ENCODE data around the gene RTEL1. TPM values are rescaled to one million over a fixed set of nuclear protein-coding genes. Genes with fewer than 3 reads are reported as not detected.
"Not testable (repeated sequence)": the region's sequence is repeated elsewhere in the genome, so short reads cannot be mapped to it uniquely, and the experiment has no call there.

Gene RTEL1
- total RNA-seq, 1 experiment from 2014 or later, result 21.9 TPM

DNA sequence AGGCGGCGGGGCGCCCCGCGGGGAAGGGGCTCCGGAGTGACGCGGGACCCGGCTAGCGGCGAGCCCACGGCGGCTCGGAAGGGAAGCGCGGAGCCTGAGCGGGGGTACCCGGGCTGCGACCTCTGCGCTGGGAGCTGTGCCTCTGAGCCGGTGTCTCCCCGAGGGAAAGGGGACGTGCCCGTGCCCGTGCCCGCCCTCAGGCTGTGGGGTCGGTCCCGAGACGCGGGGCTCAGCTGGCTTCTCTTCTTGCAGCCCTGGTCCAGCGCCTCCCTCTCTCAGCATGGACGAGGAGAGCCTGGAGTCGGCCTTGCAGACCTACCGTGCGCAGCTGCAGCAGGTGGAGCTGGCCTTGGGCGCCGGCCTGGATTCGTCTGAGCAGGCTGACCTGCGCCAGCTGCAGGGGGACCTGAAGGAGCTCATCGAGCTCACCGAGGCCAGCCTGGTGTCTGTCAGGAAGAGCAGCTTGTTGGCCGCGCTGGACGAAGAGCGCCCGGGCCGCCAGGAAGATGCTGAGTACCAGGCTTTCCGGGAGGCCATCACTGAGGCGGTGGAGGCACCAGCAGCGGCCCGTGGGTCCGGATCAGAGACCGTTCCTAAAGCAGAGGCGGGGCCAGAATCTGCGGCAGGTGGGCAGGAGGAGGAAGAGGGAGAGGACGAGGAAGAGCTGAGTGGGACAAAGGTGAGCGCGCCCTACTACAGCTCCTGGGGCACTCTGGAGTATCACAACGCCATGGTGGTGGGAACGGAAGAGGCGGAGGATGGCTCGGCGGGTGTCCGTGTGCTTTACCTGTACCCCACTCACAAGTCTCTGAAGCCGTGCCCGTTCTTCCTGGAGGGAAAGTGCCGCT is 50.4 kb downstream of the RTEL1 start:
- no peak for DNase-seq (ENCODE audit: low read depth)

GRCh38 chr20:63709149-63709527 is 51.0 kb downstream of the RTEL1 start:
- DNase-seq (ENCODE audit: low read depth), result no peak

DNA sequence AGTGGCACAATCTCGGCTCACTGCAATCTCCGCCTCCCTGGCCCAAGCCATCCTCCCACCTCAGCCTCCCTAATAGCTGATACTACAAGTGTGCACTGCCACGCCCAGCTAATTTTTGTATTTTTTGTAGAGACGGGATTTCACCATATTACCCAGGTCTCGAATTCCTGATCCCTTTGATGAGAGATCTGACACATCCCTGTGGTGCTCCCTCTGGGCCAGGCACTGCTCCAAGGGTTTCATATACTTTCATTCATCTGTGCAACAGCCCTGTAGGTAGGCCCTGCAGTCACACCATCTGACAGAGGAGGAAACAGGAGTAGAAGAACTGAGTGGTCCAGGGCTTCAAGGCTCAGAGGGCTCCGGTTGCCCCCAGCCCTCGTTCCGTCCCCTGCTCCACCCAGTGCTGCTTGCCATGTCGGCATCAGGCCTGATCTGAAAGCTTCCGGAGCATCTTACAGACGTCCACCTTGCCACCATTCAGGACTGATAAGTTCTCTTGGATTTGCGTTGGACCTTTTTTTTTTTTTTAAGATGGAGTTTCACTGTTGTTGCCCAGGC is 53.1 kb downstream of the RTEL1 start:
- no peak for DNase-seq (ENCODE audit: low read depth)

DNA sequence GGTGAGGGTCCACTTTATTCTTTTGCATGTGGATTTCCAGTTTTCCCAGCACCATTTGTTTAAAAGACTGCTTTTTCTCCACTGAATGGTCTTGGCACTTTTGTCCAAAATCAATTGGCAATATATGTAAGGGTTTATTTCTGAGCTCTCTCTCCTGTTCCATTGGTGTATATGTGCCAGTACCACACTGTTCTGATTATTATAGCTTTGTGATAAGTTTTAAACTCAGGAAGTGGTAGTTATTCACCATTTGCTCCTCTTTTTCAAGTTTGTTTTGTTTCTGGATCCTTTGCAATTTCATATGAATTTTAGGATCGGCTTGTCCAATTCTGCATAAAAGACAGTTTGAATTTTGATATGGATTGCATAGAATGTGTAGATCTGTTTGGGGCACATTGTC is 54.1 kb downstream of the RTEL1 start:
- no peak for DNase-seq (ENCODE audit: low read depth)

DNA sequence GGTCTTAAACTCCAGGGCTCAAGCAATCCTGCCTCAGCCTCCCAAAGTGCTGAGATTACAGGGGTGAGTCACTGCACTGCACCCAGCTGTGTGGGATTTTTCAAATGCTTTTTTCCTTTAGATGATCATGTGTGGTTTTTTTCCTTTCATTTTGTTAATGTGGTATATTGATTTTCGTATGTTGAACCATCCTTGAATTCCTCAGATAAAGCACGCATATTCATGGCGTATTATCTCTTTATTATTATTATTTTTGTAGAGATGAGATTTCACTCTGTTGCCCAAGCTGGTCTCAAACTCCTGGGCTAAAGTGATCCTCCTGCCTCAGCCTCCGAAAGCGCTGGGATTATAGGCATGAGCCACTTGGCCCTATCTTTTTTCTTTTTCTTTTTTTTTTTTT is 56.7 kb downstream of the RTEL1 start:
- DNase-seq (ENCODE audit: low read depth), result no peak

- DNase-seq (ENCODE audit: low read depth), result no peak
Measured at GRCh38 chr20:63718996-63719395, 60.9 kb downstream of the RTEL1 start.

DNA sequence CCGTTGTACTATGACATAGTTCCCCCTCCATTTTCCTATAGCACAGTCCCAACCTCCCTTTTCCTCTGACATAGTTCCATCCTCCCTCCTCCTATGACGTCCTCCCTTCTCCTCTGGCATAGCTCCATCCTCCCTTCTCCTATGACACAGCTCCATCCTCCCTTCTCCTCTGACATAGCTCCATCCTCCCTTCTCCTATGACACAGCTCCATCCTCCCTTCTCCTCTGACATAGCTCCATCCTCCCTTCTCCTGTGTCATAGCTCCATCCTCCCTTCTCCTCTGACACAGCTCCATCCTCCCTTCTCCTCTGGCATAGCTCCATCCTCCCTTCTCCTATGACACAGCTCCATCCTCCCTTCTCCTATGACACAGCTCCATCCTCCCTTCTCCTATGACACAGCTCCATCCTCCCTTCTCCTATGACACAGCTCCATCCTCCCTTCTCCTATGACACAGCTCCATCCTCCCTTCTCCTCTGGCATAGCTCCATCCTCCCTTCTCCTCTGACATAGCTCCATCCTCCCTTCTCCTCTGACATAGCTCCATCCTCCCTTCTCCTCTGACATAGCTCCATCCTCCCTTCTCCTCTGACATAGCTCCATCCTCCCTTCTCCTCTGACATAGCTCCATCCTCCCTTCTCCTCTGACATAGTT is 65.0 kb downstream of the RTEL1 start:
- not testable (repeated sequence) for DNase-seq (ENCODE audit: low read depth)

DNA sequence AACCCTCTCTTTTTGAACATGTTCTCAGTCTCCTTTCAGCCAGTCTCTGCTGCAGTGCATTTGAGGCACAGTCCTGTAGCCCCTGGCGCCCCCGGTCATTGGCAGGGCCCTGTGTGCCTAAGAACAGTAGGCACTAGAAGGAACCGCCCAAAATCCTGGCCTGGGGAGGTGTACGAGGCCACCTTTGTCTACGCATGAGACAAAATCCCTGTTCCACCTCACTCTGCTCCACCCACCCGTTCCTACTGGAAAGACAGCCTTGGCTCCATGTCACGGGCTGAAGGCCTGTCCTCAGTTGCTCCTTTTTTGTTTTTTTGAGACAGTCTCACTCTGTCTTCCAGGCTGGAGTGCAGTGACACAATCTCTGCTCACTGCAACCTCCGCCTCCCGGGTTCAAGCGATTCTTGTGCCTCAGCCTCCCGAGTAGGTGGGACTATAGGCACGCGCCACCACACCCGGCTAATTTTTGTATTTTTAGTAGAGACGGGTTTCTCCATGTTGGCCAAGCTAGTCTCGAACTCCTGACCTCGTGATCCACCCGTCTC is 72.1 kb downstream of the RTEL1 start:
- not testable (repeated sequence) for DNase-seq (ENCODE audit: low read depth)

DNA sequence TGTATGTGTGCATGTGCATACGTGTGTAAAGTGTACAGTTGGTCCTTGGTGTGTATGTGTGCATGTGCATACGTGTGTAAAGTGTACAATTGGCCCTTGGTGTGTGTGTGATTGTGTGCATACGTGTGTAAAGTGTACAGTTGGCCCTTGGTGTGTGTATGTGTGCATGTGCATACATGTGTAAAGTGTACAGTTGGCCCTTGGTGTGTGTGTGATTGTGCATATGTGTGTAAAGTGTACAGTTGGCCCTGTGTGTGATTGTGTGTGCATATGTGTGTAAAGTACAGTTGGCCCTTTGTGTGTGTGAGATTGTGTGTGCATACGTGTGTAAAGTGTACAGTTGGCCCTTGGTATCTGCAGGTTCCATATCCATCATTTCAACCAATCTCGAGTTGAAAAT is 73.3 kb downstream of the RTEL1 start:
- no peak for DNase-seq (ENCODE audit: low read depth)

GRCh38 chr20:63732118-63733095 is 74.3 kb downstream of the RTEL1 start:
- no peak for DNase-seq (ENCODE audit: low read depth)

GRCh38 chr20:63733117-63733516 is 75.0 kb downstream of the RTEL1 start:
- DNase-seq (ENCODE audit: low read depth), result no peak

DNA sequence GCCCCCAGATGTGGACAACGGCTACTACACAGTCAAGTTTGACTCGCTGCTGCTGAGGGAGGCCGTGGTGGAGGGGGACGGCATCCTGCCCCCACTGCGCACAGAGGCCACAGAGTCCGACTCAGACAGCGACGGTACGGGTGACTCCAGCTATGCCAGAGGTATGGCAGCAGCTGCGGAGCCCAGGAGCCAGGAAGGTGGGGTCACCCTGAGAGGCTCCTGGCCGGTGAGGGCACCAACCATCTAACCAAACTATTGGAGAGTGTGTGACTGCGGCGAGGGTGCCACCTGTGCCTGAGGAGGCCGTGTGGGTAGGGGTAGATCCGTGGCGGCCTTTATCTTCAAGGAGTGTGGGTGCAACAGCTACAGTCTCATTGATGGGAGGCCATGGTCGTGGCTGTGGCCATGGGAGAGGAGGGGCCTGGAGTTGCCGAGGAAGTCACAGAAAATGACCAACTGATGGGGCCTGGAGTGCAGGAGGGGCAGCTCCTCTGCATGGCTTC is 75.5 kb downstream of the RTEL1 start:
- no peak for DNase-seq (ENCODE audit: low read depth)

GRCh38 chr20:63734111-63734945 is 76.2 kb downstream of the RTEL1 start:
- DNase-seq (ENCODE audit: low read depth), result no peak

- no peak for DNase-seq (ENCODE audit: low read depth)
Measured at GRCh38 chr20:63734946-63735858, 77.1 kb downstream of the RTEL1 start.

DNA sequence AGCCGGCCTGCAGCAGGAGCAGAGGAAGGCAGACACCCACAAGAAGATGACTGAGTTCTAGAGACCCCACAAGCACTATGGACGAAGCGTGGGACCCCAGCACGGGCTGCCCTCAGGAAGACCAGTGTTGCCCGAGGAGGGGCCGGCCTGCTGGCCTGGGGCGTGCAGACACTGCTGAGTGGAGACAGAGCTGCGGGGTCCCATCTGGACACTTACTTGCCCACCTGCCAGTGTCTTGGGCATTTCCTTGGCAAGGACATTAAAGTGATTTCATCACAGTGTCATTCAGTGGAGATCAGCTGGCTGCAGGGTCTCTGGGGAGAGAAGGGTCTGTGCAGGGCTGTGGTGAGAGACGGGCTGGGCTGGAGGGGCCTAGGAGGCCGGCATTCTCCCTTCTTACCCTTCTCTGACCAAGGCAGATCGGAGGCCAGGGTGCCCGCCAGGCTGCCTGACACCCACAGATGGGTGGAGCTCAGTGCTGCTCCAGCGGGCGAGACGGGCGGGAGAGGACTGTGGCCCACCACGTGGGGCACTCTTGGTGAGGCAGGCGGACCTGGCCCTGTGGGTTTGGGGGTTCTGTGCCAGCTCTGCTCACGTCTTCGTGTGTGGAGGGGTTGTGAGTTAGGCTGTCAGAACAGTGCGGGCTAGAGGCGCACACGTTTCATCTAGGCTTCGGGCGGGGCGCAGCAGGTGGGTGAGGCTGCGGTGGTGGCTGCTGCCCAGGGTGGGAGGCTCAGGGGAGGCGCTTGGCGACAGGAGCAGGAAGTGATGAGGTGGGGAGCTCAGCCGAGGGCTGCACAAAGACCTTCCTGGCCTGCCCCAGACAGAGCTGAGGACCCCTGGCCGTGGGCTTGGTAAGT is 78.0 kb downstream of the RTEL1 start, which contains the start of gene LIME1:
TSS of gene LIME1 (plus strand) at position 806 of the 860 bp plus-strand sequence. CDS start 886 bp downstream, outside the sequence.
- DNase-seq (ENCODE audit: low read depth), result no peak

DNA sequence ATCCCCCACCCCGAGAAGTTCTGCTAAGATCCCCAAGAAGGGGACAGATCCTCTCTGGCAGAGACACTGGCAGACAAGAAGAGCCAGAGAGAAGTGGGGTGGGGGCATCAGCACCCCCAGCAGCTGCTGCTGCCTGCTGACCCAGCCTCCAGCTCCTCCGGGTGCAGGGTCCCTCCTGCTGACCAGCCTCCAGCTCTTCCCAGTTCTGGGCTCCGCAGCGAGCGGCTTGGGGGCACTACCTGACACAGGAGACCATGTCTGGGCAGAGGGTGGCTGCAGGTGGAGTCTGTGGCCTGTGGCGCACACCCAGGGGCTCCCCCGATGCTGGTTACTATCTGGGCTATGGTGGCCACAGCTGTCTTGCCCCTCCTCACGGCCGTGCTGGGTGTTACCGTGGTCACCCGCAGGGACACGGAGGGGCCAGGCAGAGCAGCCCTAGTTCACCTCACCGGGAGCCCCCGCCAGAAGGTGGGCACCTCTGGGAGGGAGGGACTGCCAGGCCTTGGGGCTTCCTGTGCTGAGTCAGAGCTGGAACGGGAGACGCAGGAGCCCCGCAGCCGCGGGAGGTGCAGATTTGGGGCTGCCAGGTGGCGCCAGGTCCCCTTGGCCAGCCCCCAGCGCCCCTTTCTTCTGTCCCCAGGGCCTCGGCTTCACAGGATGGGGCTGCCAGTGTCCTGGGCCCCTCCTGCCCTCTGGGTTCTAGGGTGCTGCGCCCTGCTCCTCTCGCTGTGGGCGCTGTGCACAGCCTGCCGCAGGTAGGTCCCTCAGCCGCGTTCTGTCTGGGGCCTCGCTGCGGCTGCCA is 79.0 kb downstream of the RTEL1 start:
- DNase-seq (ENCODE audit: low read depth), result no peak

DNA sequence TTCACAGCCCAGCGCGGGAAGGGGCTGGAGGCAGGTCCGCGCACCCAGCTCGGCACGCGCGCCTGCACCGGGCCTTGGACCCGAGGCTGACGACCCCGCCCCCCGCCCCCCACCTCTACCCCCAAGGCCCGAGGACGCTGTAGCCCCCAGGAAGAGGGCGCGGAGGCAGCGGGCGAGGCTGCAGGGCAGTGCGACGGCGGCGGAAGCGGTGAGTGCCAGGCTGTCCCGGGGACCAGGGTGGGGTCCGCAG is 79.5 kb downstream of the RTEL1 start:
- DNase-seq (ENCODE audit: low read depth), result no peak
